ENCODE results near the gene OR8B4.

OR8B4 gene

GRCh38 chr11:124424384-124424921, at the start of gene OR8B4:
OR8B4 (minus strand) TSS chr11:124424871; CDS start chr11:124424871, 0 bp downstream.
- Histone ChIP-seq H4K20me1 (ENCODE audit: insufficient read depth) (no peaks in the 10 kb centered on the region), H3K27ac (no peak within 1 kb of the TSS), H3K9ac (no peak within 1 kb of the TSS), H3K36me3 (ENCODE audit: insufficient read depth) (no peaks in the 10 kb centered on the region), H2AFZ (ENCODE audit: low read depth) (no peak within 1 kb of the TSS), H3K27me3 (ENCODE audit: insufficient read depth, low read depth) (no peaks in the 10 kb centered on the region), H3K4me1 (ENCODE audit: low read depth, poor library complexity, severe bottlenecking) (no peaks in the 10 kb centered on the region), H3K79me2 (ENCODE audit: insufficient read depth, low read depth) (no peaks in the 10 kb centered on the region), H3K4me2 (no peak within 1 kb of the TSS), H3K4me3 (IDR thresholded peaks at IDR 0.05; ENCODE audit: insufficient read depth, low read depth, low read length) (no peak within 1 kb of the TSS)
- no peak for TF ChIP-seq CTCF (conservative IDR thresholded peaks at IDR 0.05; ENCODE audit: low read depth, low read length)

- no peak overlapping the region for H3K27ac ChIP-seq
- H4K20me1 ChIP-seq (ENCODE audit: insufficient read depth) = no peaks in the 10 kb centered on the region
- no peak overlapping the region for H2AFZ ChIP-seq (ENCODE audit: low read depth)
- no peak overlapping the region for H3K9ac ChIP-seq
- H3K27me3 ChIP-seq (ENCODE audit: insufficient read depth, low read depth) = no peaks in the 10 kb centered on the region
- no peaks in the 10 kb centered on the region for H3K36me3 ChIP-seq (ENCODE audit: insufficient read depth)
- no peak overlapping the region for H3K4me2 ChIP-seq
- H3K4me1 ChIP-seq (ENCODE audit: low read depth, poor library complexity, severe bottlenecking) = no peaks in the 10 kb centered on the region
- no peak overlapping the region for H3K4me3 ChIP-seq (IDR thresholded peaks at IDR 0.05; ENCODE audit: insufficient read depth, low read depth, low read length)
- TF ChIP-seq CTCF (conservative IDR thresholded peaks at IDR 0.05; ENCODE audit: low read depth, low read length) = no peak
- H3K79me2 ChIP-seq (ENCODE audit: insufficient read depth, low read depth) = no peaks in the 10 kb centered on the region
Observed at GRCh38 chr11:124474079-124474478, 49.4 kb upstream of the OR8B4 start.

GRCh38 chr11:124473476-124473875, 48.8 kb upstream of the OR8B4 start:
- Histone ChIP-seq H3K27ac (no peak overlapping the region), H3K79me2 (ENCODE audit: insufficient read depth, low read depth) (no peaks in the 10 kb centered on the region), H3K9ac (no peak overlapping the region), H3K4me2 (no peak overlapping the region), H3K4me1 (ENCODE audit: low read depth, poor library complexity, severe bottlenecking) (no peaks in the 10 kb centered on the region), H2AFZ (ENCODE audit: low read depth) (no peak overlapping the region), H3K4me3 (IDR thresholded peaks at IDR 0.05; ENCODE audit: insufficient read depth, low read depth, low read length) (no peak overlapping the region), H3K27me3 (ENCODE audit: insufficient read depth, low read depth) (no peaks in the 10 kb centered on the region), H4K20me1 (ENCODE audit: insufficient read depth) (no peaks in the 10 kb centered on the region), H3K36me3 (ENCODE audit: insufficient read depth) (no peaks in the 10 kb centered on the region)
- no peak for TF ChIP-seq CTCF (conservative IDR thresholded peaks at IDR 0.05; ENCODE audit: low read depth, low read length)

GRCh38 chr11:124470561-124471227, 46.0 kb upstream of the OR8B4 start:
- no peak overlapping the region for H2AFZ ChIP-seq (ENCODE audit: low read depth)
- H3K79me2 ChIP-seq (ENCODE audit: insufficient read depth, low read depth) = no peaks in the 10 kb centered on the region
- H3K27ac ChIP-seq = no peak overlapping the region
- H3K4me2 ChIP-seq = no peak overlapping the region
- TF ChIP-seq CTCF (conservative IDR thresholded peaks at IDR 0.05; ENCODE audit: low read depth, low read length) = no peak
- H4K20me1 ChIP-seq (ENCODE audit: insufficient read depth) = no peaks in the 10 kb centered on the region
- H3K9ac ChIP-seq = no peak overlapping the region
- H3K4me3 ChIP-seq (IDR thresholded peaks at IDR 0.05; ENCODE audit: insufficient read depth, low read depth, low read length) = no peak overlapping the region
- H3K4me1 ChIP-seq (ENCODE audit: low read depth, poor library complexity, severe bottlenecking) = no peaks in the 10 kb centered on the region
- H3K27me3 ChIP-seq (ENCODE audit: insufficient read depth, low read depth) = no peaks in the 10 kb centered on the region
- no peaks in the 10 kb centered on the region for H3K36me3 ChIP-seq (ENCODE audit: insufficient read depth)

Measured in KMS-11 (cell line).